Activated CD8-positive, alpha-beta memory T cell treated with anti-CD3 and anti-CD28 coated beads for 1 hour (primary cell): Measurements from ENCODE around the gene RAB36.

ENCODE experiments used
- DNase-seq, 2 donors: peaks; one replicate each; pipeline ENCODE4 v3.0.0-alpha.2; 2020; ENCODE audit warnings: low read depth in 1 of 2; ENCODE audit errors: extremely low read depth in 1 of 2

Gene RAB36

GRCh38 chr22:23108249-23109078, 36.8 kb upstream of the RAB36 start:
- no peak for DNase-seq

GRCh38 chr22:23109079-23109347, 36.3 kb upstream of the RAB36 start:
- DNase-seq: no peak

DNA sequence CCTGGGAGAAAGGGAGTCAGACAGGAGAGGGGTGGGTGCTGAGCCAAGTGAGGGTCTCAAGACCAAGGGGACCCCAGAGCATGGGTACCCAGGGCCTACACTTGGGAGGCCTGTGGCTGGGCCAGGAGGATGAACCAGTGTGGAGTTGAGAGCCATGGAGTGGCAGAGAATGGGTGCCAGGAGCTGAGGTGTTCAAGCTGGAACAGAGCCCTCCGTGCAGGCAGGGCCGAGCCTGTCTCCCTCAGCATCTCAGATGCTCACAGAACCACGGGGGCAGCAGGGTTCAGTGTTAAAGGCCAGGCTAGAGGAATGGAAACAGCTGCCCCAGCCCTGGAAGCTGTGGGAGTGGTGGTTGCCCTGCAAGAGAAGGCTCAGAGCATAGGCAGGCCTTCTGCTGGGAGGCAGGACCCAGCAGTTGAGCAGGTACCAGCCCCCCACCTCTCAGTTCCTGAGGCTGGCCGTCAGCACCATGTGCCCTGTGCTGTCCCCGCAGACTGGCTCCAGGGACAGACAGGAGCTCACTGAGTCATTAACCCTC, 35.8 kb upstream of the RAB36 start:
- no peak for DNase-seq

DNA sequence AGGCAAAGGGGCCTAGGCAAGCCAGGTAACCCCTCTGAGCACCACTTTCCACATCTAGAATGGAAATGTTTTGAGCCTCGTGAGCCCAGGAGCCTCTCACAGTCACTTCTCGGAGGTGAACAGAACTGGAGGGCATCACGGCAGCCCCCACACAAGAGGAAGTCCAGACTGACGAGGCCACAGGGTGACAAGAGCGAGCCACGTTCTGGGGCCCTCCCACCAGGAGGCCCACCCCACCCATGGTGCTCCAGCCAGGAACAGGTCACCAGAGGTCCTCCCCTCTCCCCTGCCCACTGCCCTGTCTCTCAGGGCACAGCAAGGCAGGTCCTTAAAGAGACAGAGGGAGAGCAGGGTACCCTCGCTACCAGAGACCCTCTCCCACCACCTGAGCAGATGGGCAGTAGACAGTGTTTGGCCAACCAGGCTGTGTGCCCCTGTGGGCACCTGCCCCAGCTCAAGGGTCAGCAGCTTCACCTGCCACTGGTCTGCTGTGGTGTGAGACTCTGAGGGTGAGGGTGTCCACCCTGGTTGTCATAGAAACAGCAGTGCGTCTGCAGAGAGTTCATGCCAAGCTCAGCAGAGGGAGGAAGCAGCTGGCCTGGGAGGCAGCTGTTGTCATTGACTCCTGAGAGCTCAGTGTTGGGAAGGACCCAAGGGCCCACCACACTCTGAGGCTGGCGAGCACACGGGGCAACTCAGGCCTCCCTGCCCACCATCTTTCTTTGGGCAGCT, 34.9 kb upstream of the RAB36 start:
- DNase-seq: no peak

DNA sequence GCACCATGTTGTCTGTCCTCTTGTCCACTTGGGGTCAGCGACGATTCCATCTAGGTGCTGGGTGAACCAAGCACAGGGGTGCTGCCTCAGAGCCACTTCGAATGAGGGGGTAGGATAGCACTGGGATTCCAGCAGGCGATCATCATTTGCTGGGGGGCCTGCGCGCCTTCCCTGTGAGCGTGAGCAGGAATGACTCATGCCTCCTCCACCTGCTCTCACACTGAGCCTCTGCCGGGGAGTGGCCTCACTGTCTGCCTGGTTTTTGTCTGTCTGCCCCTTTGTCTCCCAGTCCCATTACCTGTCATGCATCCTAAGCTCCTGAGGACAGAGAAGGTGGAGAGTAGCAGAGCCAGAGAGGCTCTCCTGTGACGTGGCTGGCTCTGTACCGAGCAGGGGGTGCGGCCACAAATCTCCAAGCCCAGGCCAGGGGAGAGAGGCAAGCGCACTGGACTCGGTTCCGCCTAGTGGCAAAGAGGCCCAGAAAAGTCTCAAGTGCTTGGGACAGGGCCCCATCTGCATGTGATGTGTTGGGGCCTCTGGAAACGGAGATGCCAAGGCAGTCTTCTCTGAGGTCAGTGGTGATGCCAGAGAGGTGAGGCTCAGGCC, 34.3 kb upstream of the RAB36 start:
- DNase-seq: no peak

GRCh38 chr22:23112472-23113012, 32.7 kb upstream of the RAB36 start:
- DNase-seq: no peak

GRCh38 chr22:23113067-23113846, 32.0 kb upstream of the RAB36 start:
- DNase-seq: no peak

DNA sequence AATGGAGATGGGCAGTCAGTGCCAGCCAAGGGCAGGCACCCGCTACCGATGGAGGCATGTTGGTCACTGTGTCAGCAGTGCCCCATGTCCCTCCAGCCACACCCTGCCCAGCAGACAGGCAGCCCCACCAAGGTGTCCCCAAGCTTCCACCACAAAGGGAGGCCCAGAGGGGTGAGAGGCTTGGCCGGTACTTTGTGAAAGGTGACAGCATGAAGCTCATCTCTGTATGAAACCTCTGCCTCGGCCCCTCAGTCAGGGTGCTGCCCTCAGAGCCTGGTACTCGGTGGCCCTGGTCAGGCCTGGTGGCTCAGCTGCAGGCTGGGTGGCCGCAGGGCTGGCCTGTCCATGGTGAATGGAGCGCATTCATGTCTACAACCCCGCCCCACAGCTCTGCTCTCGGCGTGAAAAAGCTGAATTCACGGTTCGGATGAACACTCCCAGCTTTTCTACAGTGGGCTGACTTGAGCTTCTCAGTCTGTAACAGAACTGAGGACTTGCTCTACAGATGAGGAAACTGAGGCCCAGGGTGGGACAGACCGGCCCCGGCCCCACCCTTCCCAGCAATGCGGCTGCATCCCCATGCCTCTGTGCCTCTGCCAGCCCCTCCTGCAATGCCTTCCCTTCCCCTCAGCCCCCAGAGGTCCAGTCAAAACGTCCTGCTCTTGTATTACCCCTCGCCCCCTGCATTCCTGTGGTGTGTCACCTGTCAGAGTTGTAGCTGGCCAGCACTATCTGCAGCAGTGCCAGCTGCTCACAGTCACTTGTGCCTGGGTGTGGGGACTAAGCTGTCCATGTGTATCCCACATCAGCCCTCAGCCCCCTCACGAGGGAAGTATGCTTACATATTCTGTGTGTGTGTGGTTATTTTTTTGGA, 31.2 kb upstream of the RAB36 start:
- no peak for DNase-seq

DNA sequence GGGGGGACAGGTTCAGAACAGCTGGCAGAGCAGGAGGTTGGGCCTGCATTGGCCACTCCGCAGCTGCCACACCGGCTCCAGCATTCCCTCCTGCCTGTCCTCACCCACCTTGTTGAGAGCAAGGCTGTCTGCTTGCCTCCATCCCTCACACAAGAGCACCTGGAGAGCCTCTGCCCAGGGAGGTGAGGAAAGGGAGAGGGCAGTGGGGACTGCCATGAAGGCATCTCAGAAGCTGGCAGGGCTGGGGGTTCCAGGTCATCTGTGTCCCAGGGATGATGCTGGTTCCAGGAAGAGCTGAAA, 30.6 kb upstream of the RAB36 start:
- no peak for DNase-seq

GRCh38 chr22:23115369-23115768, 29.9 kb upstream of the RAB36 start:
- DNase-seq: no peak

GRCh38 chr22:23115825-23116494, 29.3 kb upstream of the RAB36 start:
- DNase-seq: no peak

GRCh38 chr22:23116506-23117263, 28.6 kb upstream of the RAB36 start:
- DNase-seq: no peak

GRCh38 chr22:23117275-23117674, 28.0 kb upstream of the RAB36 start:
- no peak for DNase-seq

GRCh38 chr22:23117891-23118646, 27.2 kb upstream of the RAB36 start:
- no peak for DNase-seq

DNA sequence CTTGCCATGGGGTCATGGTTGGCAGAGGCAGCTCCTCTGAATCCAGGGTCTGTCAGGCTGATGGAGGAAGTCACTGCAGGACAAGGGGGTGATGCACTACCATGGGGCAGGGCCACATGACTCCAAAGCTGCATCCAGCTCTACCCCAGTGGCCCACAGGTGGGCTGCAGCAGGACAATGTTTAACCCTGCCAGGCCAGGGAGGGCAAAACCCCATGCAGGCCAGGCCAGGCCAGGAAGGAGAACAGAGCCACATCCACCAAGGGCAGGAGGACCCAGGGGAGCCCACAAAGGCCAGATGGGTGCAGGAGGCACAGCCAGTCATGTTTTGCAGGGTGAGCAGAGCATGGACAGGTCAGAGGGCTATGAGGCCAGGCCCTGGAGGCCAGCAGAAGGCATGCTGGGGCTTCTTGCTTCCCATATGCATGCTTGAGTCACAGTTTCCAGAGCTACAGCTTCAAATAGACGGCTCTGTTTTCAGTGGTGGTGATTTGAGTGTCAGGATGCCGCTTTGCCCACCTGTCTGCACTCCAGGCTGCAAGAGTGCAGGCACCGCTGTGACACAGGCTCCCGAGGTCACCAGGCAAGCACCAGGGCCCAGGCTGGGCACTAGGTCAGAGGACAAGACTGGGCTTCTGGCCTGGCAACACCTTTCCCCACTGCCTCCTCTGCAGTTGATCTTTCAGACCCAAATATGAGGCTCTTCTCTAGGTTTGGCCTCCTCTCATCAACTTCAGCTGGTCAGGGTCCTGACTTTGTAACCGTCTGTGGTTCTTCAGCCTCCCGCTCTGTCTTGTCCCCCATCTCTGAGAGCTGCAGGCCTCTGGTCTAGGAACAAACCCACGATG, 26.4 kb upstream of the RAB36 start:
- no peak for DNase-seq

DNA sequence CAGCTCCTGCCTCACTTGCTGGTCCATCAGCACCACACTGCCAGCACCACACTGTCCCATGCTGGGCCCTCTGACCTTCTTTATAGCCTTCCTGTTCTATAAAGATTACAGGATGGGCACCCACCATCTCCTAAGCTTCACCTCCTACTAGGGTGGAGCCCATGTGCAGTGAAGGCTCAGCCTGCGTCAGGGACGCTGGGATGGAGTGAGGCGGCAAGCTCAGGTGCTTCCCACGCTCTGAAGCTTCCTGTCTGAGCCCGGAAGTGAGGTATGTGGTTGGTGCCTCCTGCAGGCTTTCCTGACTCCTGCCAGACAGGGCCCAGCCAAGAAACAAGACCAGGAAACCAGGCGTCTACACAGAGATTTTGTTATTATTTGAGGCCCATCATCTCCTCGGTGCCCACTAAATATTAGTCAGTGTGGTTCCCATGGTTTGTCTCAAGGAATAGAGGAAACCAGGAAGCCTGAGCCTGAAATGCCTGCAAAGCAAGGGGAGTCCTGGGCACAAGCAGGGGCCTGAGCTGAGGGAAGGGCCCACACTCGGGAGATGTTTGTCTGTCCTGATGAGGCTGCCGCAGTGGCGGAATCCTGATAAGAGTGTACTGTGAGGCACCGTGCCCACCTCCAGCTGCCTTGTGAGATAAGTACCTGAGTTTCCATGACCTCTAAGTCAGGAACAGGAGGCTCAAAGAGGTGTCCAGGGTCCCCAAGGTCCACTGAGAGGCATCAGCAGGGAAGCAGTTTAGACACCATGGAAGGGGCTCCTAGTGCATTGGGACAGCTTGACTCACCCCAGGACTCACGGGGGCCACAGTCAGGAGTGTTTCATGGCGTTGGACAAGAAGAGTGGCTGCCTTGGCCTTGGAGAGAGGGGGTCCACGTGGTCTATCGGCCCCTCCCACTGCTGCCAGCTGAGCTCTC, 25.5 kb upstream of the RAB36 start:
- DNase-seq: no peak
